Measurements from ENCODE around the gene ZBTB9. TPM values are rescaled to one million over a fixed set of nuclear protein-coding genes. Genes with fewer than 3 reads are reported as not detected.

ZBTB9 gene
- total RNA-seq, 4 donors from 2014 or later, result 3.1 to 3.7 (median 3.4) TPM

DNA sequence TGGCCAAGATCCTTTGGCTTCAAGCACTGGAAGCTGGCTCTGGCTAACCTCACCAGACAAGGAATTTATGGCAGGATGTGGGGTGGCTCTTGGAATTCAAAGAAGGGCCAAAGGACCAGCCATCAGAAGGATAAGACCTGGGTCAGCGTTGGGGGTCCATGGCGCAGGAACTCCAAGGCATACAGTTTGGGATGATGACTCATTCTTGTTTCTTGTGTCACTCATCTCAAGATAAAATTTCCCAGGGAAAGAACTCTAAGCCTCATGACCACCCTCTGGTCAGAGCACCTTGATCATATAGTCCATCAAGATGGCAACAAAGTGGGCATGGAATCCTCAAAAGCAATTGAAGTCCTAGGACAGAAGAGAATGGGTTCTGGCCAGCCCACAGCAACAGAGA is 4.8 kb downstream of the ZBTB9 start:
- TF ChIP-seq CTCF (IDR thresholded peaks at IDR 0.05) (no peak), POLR2A (IDR thresholded peaks at IDR 0.05) (no peak), EP300 (IDR thresholded peaks at IDR 0.05) (no peak)
- Histone ChIP-seq H3K27me3 (no peaks in the 10 kb centered on the region), H3K9me3 (no peaks in the 10 kb centered on the region), H3K4me3 (no peak overlapping the region), H3K36me3 (peaks cover 0 to 29% (median 4%) of the 10 kb centered on the region in 3 donors), H3K27ac (no peak overlapping the region), H3K4me1 (peaks cover 0 to 11% (median 5%) of the 10 kb centered on the region in 4 donors)
- 95% methylated on average over 2 of the region's 2 CpGs for WGBS, 2 donors
- no peak for DNase-seq (ENCODE audit: low spot score in 2 of 2)

- Histone ChIP-seq H3K36me3 (no peaks in the 10 kb centered on the region), H3K4me3 (no peak overlapping the region), H3K27me3 (no peaks in the 10 kb centered on the region), H3K9me3 (no peaks in the 10 kb centered on the region), H3K4me1 (no peaks in the 10 kb centered on the region), H3K27ac (no peak overlapping the region)
- TF ChIP-seq POLR2A (IDR thresholded peaks at IDR 0.05) (no peak), CTCF (IDR thresholded peaks at IDR 0.05) (no peak)
- 89 to 93% methylated on average over 4 of the region's 4 CpGs for WGBS, 2 donors
- DNase-seq (ENCODE audit: low spot score in 2 of 2), result no peak
These were observed 11.8 kb downstream of the ZBTB9 start for GRCh38 chr6:33466075-33466735.

GRCh38 chr6:33467091-33467490 is 12.7 kb downstream of the ZBTB9 start:
- 75 to 78% methylated on average over 7 of the region's 7 CpGs for WGBS, 2 donors
- no peaks in the 10 kb centered on the region for H3K9me3 ChIP-seq
- H3K4me1 ChIP-seq, result no peaks in the 10 kb centered on the region
- no peaks in the 10 kb centered on the region for H3K27me3 ChIP-seq
- no peak overlapping the region for H3K4me3 ChIP-seq
- no peaks in the 10 kb centered on the region for H3K36me3 ChIP-seq
- no peak for DNase-seq (ENCODE audit: low spot score in 2 of 2)
- no peak overlapping the region for H3K27ac ChIP-seq
- TF ChIP-seq POLR2A (IDR thresholded peaks at IDR 0.05) (no peak), CTCF (IDR thresholded peaks at IDR 0.05) (no peak), EP300 (IDR thresholded peaks at IDR 0.05) (no peak)

GRCh38 chr6:33469661-33470060 is 15.3 kb downstream of the ZBTB9 start:
- H3K4me1 ChIP-seq, result no peaks in the 10 kb centered on the region
- no peaks in the 10 kb centered on the region for H3K36me3 ChIP-seq
- H3K4me3 ChIP-seq, result no peak overlapping the region
- TF ChIP-seq CTCF (IDR thresholded peaks at IDR 0.05) (no peak), EP300 (IDR thresholded peaks at IDR 0.05) (no peak), POLR2A (IDR thresholded peaks at IDR 0.05) (no peak)
- H3K9me3 ChIP-seq, result no peaks in the 10 kb centered on the region
- 81 to 85% methylated on average over 3 of the region's 3 CpGs for WGBS, 2 donors
- H3K27ac ChIP-seq, result no peak overlapping the region
- H3K27me3 ChIP-seq, result no peaks in the 10 kb centered on the region
- DNase-seq (ENCODE audit: low spot score in 2 of 2), result no peak

- no peak overlapping the region for H3K27ac ChIP-seq
- no peak for DNase-seq (ENCODE audit: low spot score in 2 of 2)
- no peaks in the 10 kb centered on the region for H3K9me3 ChIP-seq
- H3K4me3 ChIP-seq, result no peak overlapping the region
- H3K27me3 ChIP-seq, result no peaks in the 10 kb centered on the region
- WGBS, 2 donors, result 59 to 69% methylated on average over 3 of the region's 3 CpGs
- H3K36me3 ChIP-seq, result no peaks in the 10 kb centered on the region
- TF ChIP-seq EP300 (IDR thresholded peaks at IDR 0.05) (no peak), CTCF (IDR thresholded peaks at IDR 0.05) (no peak), POLR2A (IDR thresholded peaks at IDR 0.05) (no peak)
- no peaks in the 10 kb centered on the region for H3K4me1 ChIP-seq
These were observed 23.5 kb downstream of the ZBTB9 start for GRCh38 chr6:33477864-33478263.
